Kidney (tissue), 14 donors: ENCODE measurements around the gene DYNC1I1. TPM values are rescaled to one million over a fixed set of nuclear protein-coding genes. Genes with fewer than 3 reads are reported as not detected.

Source experiments
- DNase-seq, 5 donors: peaks; one replicate each; pipeline ENCODE4 v3.0.0-alpha.2; 2013 to 2020
- FAIRE-seq: peaks from 2 replicates; lab custom pipeline; 2012; peaks lifted over from hg19 to GRCh38; lab: Jason Lieb, UNC
- H3K27ac ChIP-seq, 2 donors: one replicate each; pipeline ENCODE4 v1.7.0; 2013; ENCODE audit warnings: low read depth in 2 of 2, low read length in 2 of 2, inconsistent platforms in 1 of 2
- H3K27me3 ChIP-seq: one replicate; pipeline ENCODE4 v1.7.1; 2013; ENCODE audit warnings: low read length, inconsistent platforms; ENCODE audit not compliant: control insufficient read depth, insufficient read depth
- H3K36me3 ChIP-seq, 3 donors: one replicate each; pipeline versions ENCODE4 v1.7.0 to v1.7.1; 2013; ENCODE audit warnings: low read length in 3 of 3, control low read depth in 1 of 3, inconsistent platforms in 1 of 3; ENCODE audit not compliant: insufficient read depth in 3 of 3, control insufficient read depth in 2 of 3
- H3K4me1 ChIP-seq, 3 donors: one replicate each; pipeline versions ENCODE4 v1.7.0 to v1.7.1; 2013; ENCODE audit warnings: low read length in 3 of 3, inconsistent platforms in 1 of 3, low read depth in 1 of 3; ENCODE audit not compliant: control insufficient read depth in 2 of 3, insufficient read depth in 2 of 3
- H3K4me3 ChIP-seq, 3 donors: one replicate each; pipeline versions ENCODE4 v1.7.0 to v1.8.1; 2013; ENCODE audit warnings: low read length in 3 of 3, control low read depth in 1 of 3, inconsistent platforms in 1 of 3
- H3K9ac ChIP-seq, 3 donors: one replicate each; pipeline versions ENCODE4 v1.7.0 to v1.7.1; 2013; ENCODE audit warnings: low read length in 3 of 3, control low read depth in 1 of 3, inconsistent platforms in 1 of 3
- H3K9me3 ChIP-seq, 3 donors: one replicate each; pipeline versions ENCODE4 v1.7.0 to v1.7.1; 2013; ENCODE audit warnings: low read length in 3 of 3, control low read depth in 1 of 3, inconsistent platforms in 1 of 3; ENCODE audit not compliant: control insufficient read depth in 2 of 3, insufficient read depth in 1 of 3
- intact Hi-C: fragments of 100-400 bp; cut with DNase I; formaldehyde crosslinking; loops from one replicate; pipeline ENCODE4 v1.11.1; 2022
- polyA plus RNA-seq: library from polyadenylated mRNA; stranded (reverse); fragments of 350-450 nt; fragmentation: Illumina TruSeq; extraction: RNeasy Lipid Tissue Mini Kit (QIAGEN cat#74804); gene quantifications from one replicate; pipeline ENCODE4 v1.2.3, GENCODE V29; 2014; ENCODE audit warnings: low read depth, low replicate concordance; ENCODE audit not compliant: insufficient read depth
- total RNA-seq: library from RNA; stranded (reverse); fragmentation: NEBNext Ultra II Directional; extraction: Animal tissue kit (Norgen Biotek cat#: 25700); gene quantifications from one replicate; pipeline ENCODE4 v1.2.1, GENCODE V29; 2021
- TF ChIP-seq, protein P1 (sequence below): IDR thresholded peaks from 3 replicates; pipeline ENCODE4 v1.5.1; 2012; ENCODE audit warnings: mild to moderate bottlenecking, moderate library complexity, borderline replicate concordance; ENCODE audit not compliant: insufficient read depth; ENCODE audit errors: extremely low read depth
- donor health status: control.
- donor health status: control.
- donor health status: control.
- donor health status: control.
- donor health status: control.
- donor health status: DM: yes; HTN: yes; CAD: no.
- donor health status: Normal renal cell carcinoma (clear cell type).

DYNC1I1 gene
- total and polyA plus RNA-seq, 2 donors from 2014 or later, result 2.3 to 2.6 TPM

DNA sequence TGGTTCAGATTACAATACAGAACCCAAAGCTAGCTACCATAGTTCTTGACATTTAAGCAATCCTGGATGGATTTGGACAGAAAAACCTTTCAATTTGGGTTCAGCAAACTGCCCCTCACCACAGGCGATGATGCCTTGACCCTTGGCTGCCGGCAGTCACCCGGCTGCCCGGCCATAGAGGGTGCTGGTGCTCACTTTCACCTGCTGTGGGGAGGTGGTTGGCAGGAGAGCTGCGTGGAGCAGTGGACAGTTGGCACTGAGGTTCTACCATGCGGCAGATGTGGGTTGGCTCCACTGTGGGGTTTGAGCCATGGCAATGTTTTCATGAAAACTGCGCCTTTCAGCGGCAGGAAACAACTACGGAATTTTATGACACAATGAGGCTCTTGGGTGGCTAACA is 99.5 kb downstream of the DYNC1I1 start:
- no peaks in the 10 kb centered on the region for H3K36me3 ChIP-seq
- H3K27me3 ChIP-seq, result no peaks in the 10 kb centered on the region
- DNase-seq (no peak), FAIRE-seq (no peak)
- H3K4me3 ChIP-seq, result no peak overlapping the region
- no peaks in the 10 kb centered on the region for H3K9me3 ChIP-seq
- intact Hi-C loops, result loop anchor here (10.0 kb wide), 1 partner anchor 147 kb away; no protein-coding TSS in a partner anchor
- no peak overlapping the region for H3K9ac ChIP-seq
- H3K4me1 ChIP-seq, result no peaks in the 10 kb centered on the region
- H3K27ac ChIP-seq, result no peak overlapping the region
- TF ChIP-seq, protein P1, sequence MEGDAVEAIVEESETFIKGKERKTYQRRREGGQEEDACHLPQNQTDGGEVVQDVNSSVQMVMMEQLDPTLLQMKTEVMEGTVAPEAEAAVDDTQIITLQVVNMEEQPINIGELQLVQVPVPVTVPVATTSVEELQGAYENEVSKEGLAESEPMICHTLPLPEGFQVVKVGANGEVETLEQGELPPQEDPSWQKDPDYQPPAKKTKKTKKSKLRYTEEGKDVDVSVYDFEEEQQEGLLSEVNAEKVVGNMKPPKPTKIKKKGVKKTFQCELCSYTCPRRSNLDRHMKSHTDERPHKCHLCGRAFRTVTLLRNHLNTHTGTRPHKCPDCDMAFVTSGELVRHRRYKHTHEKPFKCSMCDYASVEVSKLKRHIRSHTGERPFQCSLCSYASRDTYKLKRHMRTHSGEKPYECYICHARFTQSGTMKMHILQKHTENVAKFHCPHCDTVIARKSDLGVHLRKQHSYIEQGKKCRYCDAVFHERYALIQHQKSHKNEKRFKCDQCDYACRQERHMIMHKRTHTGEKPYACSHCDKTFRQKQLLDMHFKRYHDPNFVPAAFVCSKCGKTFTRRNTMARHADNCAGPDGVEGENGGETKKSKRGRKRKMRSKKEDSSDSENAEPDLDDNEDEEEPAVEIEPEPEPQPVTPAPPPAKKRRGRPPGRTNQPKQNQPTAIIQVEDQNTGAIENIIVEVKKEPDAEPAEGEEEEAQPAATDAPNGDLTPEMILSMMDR, result no peak

DNA sequence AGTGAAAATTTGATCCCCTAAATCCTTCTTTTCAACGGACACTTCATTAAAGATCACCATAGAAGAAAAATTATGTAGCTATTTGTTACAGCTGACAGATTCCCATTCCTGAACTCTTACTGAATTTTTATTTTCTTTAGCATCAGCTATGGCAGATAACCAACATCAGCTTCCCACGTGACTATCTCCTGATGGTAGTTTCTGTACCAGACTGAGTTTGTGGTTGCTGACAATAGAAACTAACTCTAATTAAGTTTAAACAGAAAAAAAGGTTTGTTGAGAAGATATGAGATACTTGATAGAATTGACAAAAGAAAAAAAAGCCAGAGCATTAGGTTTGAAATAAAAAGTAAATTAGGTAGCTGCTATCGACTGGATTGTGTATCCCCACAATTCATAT is 101.8 kb downstream of the DYNC1I1 start:
- no peaks in the 10 kb centered on the region for H3K36me3 ChIP-seq
- FAIRE-seq, result no peak
- H3K9ac ChIP-seq, result no peak overlapping the region
- no peak overlapping the region for H3K27ac ChIP-seq
- TF ChIP-seq, protein P1, result no peak
- H3K9me3 ChIP-seq, result no peaks in the 10 kb centered on the region
- DNase-seq, result no peak
- no peaks in the 10 kb centered on the region for H3K27me3 ChIP-seq
- no peaks in the 10 kb centered on the region for H3K4me1 ChIP-seq
- intact Hi-C loops, result loop anchor here (10.0 kb wide), 1 partner anchor 149 kb away; no protein-coding TSS in a partner anchor
- H3K4me3 ChIP-seq, result no peak overlapping the region

DNA sequence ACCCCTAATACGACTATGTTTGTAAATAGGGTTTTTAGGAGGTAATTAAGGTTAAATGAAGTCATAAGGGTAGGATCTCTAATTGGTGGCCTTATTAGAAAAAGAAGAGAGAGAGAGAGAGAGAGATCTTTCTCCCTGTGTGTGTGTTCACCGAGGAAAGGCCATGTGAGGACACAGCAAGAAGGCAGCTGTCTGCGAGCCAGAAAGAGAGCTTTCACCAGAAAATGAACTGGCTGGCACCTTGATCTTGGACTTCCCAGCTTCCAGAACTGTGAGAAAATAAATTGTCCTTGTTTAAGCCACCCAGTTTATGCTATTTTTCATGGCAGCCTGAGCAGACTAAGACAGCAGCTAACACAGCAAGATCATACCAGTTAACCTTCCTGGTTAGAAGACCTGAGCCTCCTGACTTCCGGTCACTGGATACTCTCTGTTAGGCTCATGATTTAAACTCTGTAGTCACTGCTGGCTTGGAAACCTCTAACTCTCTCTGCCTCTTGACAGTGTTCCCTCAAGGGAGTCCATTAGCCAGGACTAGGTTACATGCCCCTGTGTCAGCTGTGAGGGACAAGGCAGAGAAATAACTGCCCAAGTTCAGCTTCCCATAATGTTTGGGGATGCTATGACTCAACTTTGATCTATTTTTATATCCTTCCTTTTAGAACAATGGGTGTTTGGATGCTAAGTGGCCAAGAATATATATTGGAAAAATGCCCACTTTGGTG is 102.3 kb downstream of the DYNC1I1 start:
- H3K4me1 ChIP-seq, result no peaks in the 10 kb centered on the region
- FAIRE-seq (no peak), DNase-seq (peak in 2 of 5 donors; percentile 32 to 43)
- H3K36me3 ChIP-seq, result no peaks in the 10 kb centered on the region
- H3K9ac ChIP-seq, result no peak overlapping the region
- H3K27me3 ChIP-seq, result no peaks in the 10 kb centered on the region
- TF ChIP-seq, protein P1, result no peak
- H3K27ac ChIP-seq, result no peak overlapping the region
- H3K9me3 ChIP-seq, result no peaks in the 10 kb centered on the region
- intact Hi-C loops, result loop anchor here (10.0 kb wide), 1 partner anchor 150 kb away; no protein-coding TSS in a partner anchor
- no peak overlapping the region for H3K4me3 ChIP-seq
